GM12892 (cell line): ENCODE results near the gene CYP2E1.
"Not testable (repeated sequence)": the region's sequence is repeated elsewhere in the genome, so short reads cannot be mapped to it uniquely, and the experiment has no call there.

Experiments used
- POLR2A ChIP-seq: IDR thresholded peaks from 2 replicates; pipeline ENCODE4 v1.6.1; 2011; ENCODE audit warnings: low read depth, low read length, control low read depth
- TAF1 ChIP-seq: IDR thresholded peaks from 2 replicates; pipeline ENCODE4 v1.6.1; 2011; ENCODE audit warnings: low read depth, mild to moderate bottlenecking, control low read depth, low read length, borderline replicate concordance

GRCh38 chr10:133568831-133569527 is 41.8 kb downstream of the CYP2E1 start:
- not testable (repeated sequence) for TF ChIP-seq TAF1, POLR2A
